GM18861 (cell line): ENCODE results near the gene NEDD4.
"Not testable (repeated sequence)": the region's sequence is repeated elsewhere in the genome, so short reads cannot be mapped to it uniquely, and the experiment has no call there.

Experiments used
- ATAC-seq: cut with Tn5 transposase; IDR thresholded peaks from one replicate; pipeline ENCODE4 v1.9.1; 2021; ENCODE audit not compliant: unreplicated experiment

The NEDD4 gene

GRCh38 chr15:56006371-56006770 is 13.0 kb upstream of the NEDD4 start:
- ATAC-seq = not testable (repeated sequence)

GRCh38 chr15:56004281-56004680 is 10.9 kb upstream of the NEDD4 start:
- not testable (repeated sequence) for ATAC-seq

GRCh38 chr15:56003777-56004176 is 10.4 kb upstream of the NEDD4 start:
- ATAC-seq = not testable (repeated sequence)

- not testable (repeated sequence) for ATAC-seq
Measured at GRCh38 chr15:56003277-56003676, 9.9 kb upstream of the NEDD4 start.

GRCh38 chr15:56001471-56002078 is 8.2 kb upstream of the NEDD4 start:
- ATAC-seq = no peak

- no peak for ATAC-seq
Measured at GRCh38 chr15:55999658-56000057, 6.2 kb upstream of the NEDD4 start.

- ATAC-seq = no peak
Measured at GRCh38 chr15:55998478-55998877, 5.1 kb upstream of the NEDD4 start.

GRCh38 chr15:55993804-55994560 is 570 bp upstream of the NEDD4 start:
- no peak for ATAC-seq

GRCh38 chr15:55992769-55993110 is 672 bp downstream of the NEDD4 start:
- no peak for ATAC-seq

GRCh38 chr15:55991802-55992768 is 1.3 kb downstream of the NEDD4 start:
- no peak for ATAC-seq

- no peak for ATAC-seq
Measured at GRCh38 chr15:55990998-55991397, 2.4 kb downstream of the NEDD4 start.

GRCh38 chr15:55990516-55990915 is 2.9 kb downstream of the NEDD4 start:
- ATAC-seq = no peak

GRCh38 chr15:55989383-55989782 is 4.0 kb downstream of the NEDD4 start:
- no peak for ATAC-seq

GRCh38 chr15:55981582-55982249 is 11.7 kb downstream of the NEDD4 start:
- ATAC-seq = no peak

GRCh38 chr15:55980511-55980910 is 12.9 kb downstream of the NEDD4 start:
- no peak for ATAC-seq

GRCh38 chr15:55977231-55977630 is 16.2 kb downstream of the NEDD4 start:
- ATAC-seq = no peak

GRCh38 chr15:55970286-55970685 is 23.1 kb downstream of the NEDD4 start:
- no peak for ATAC-seq

- no peak for ATAC-seq
Measured at GRCh38 chr15:55969582-55969981, 23.8 kb downstream of the NEDD4 start.

- ATAC-seq = no peak
Measured at GRCh38 chr15:55968923-55969322, 24.5 kb downstream of the NEDD4 start.

- ATAC-seq = no peak
Measured at GRCh38 chr15:55965091-55965490, 28.3 kb downstream of the NEDD4 start.

- no peak for ATAC-seq
Measured at GRCh38 chr15:55960946-55961345, 32.5 kb downstream of the NEDD4 start.
